ENCODE measurements around the gene ZNF280A. TPM values are rescaled to one million over a fixed set of nuclear protein-coding genes. Genes with fewer than 3 reads are reported as not detected.

Gene ZNF280A
- total and polyA plus RNA-seq, 9 donors = 0.10 to 0.17 TPM; not detected in 7

- Histone ChIP-seq H3K27me3 (no peaks in the 10 kb centered on the region), H3K36me3 (no peaks in the 10 kb centered on the region), H3K4me3 (no peak overlapping the region), H3K27ac (no peak overlapping the region), H3K4me1 (ENCODE audit: insufficient read depth) (no peaks in the 10 kb centered on the region), H3K9me3 (no peaks in the 10 kb centered on the region)
- TF ChIP-seq CTCF (IDR thresholded peaks at IDR 0.05) = no peak
- TF ChIP-seq POLR2A (IDR thresholded peaks at IDR 0.05) = no peak
- no peak for TF ChIP-seq EP300 (IDR thresholded peaks at IDR 0.05)
- intact Hi-C loops (cut with DNase I) = no loop called here
- DNase-seq = no peak
- WGBS, 3 donors = 89 to 92% (median 92%) methylated on average over 12 of the region's 12 CpGs
Measured at GRCh38 chr22:22487869-22488597, 32.0 kb downstream of the ZNF280A start.

GRCh38 chr22:22487059-22487458 is 33.0 kb downstream of the ZNF280A start:
- no peak for TF ChIP-seq CTCF (IDR thresholded peaks at IDR 0.05)
- no peak for TF ChIP-seq EP300 (IDR thresholded peaks at IDR 0.05)
- no peak for TF ChIP-seq POLR2A (IDR thresholded peaks at IDR 0.05)

GRCh38 chr22:22486132-22486899 is 33.8 kb downstream of the ZNF280A start:
- DNase-seq = no peak
- no peak overlapping the region for H3K27ac ChIP-seq
- no peaks in the 10 kb centered on the region for H3K4me1 ChIP-seq (ENCODE audit: insufficient read depth)
- H3K27me3 ChIP-seq = no peaks in the 10 kb centered on the region
- WGBS, 3 donors = 83 to 91% (median 89%) methylated on average over 4 of the region's 4 CpGs
- TF ChIP-seq POLR2A (IDR thresholded peaks at IDR 0.05) (no peak), EP300 (IDR thresholded peaks at IDR 0.05) (no peak), CTCF (IDR thresholded peaks at IDR 0.05) (no peak)
- no peak overlapping the region for H3K4me3 ChIP-seq
- H3K36me3 ChIP-seq = no peaks in the 10 kb centered on the region
- intact Hi-C loops (cut with DNase I) = no loop called here
- H3K9me3 ChIP-seq = no peaks in the 10 kb centered on the region

More at GRCh38 chr22:22487059-22487458, 33.0 kb downstream of the ZNF280A start:
- Histone ChIP-seq H3K4me3 (no peak overlapping the region), H3K27ac (no peak overlapping the region), H3K36me3 (no peaks in the 10 kb centered on the region), H3K27me3 (no peaks in the 10 kb centered on the region), H3K4me1 (ENCODE audit: insufficient read depth) (no peaks in the 10 kb centered on the region), H3K9me3 (no peaks in the 10 kb centered on the region)
- no peak for DNase-seq
- intact Hi-C loops (cut with DNase I) = no loop called here
- 78 to 83% (median 82%) methylated on average over 6 of the region's 6 CpGs for WGBS, 3 donors

- WGBS, 3 donors = 86 to 95% (median 94%) methylated on average over 3 of the region's 3 CpGs
- Histone ChIP-seq H3K4me1 (ENCODE audit: insufficient read depth) (no peaks in the 10 kb centered on the region), H3K27me3 (no peaks in the 10 kb centered on the region), H3K9me3 (no peaks in the 10 kb centered on the region), H3K27ac (no peak overlapping the region), H3K36me3 (no peaks in the 10 kb centered on the region), H3K4me3 (no peak overlapping the region)
- no peak for TF ChIP-seq EP300 (IDR thresholded peaks at IDR 0.05)
- TF ChIP-seq CTCF (IDR thresholded peaks at IDR 0.05) = no peak
- TF ChIP-seq POLR2A (IDR thresholded peaks at IDR 0.05) = no peak
- intact Hi-C loops (cut with DNase I) = no loop called here
- DNase-seq = no peak
Measured at GRCh38 chr22:22485524-22485923, 34.5 kb downstream of the ZNF280A start.

Data from ovary (tissue), 9 donors.